Measurements from ENCODE around the gene KCNQ1. TPM values are rescaled to one million over a fixed set of nuclear protein-coding genes. Genes with fewer than 3 reads are reported as not detected.

The KCNQ1 gene
- total and polyA plus RNA-seq, 2 donors (not counting 3 experiments of a cell fraction or from before 2014, with no cell fraction given): 0.07 to 0.09 TPM

GRCh38 chr11:2414616-2415015 is 30.2 kb upstream of the KCNQ1 start:
- H4K20me1 ChIP-seq (replicated peaks; ENCODE audit: control insufficient read depth, extremely low read depth, insufficient read depth, low read length): no peaks in the 10 kb centered on the region
- TF ChIP-seq MAX (IDR thresholded peaks at IDR 0.05; ENCODE audit: insufficient read depth, insufficient read length) (no peak), MYC (IDR thresholded peaks at IDR 0.05; ENCODE audit: low read depth, low read length) (no peak), POLR2AphosphoS5 (IDR thresholded peaks at IDR 0.05; ENCODE audit: insufficient read depth, low read depth, low read length) (no peak), JUN (IDR thresholded peaks at IDR 0.05; ENCODE audit: borderline replicate concordance, insufficient read depth, insufficient read length, low read depth) (no peak), CTCF (IDR thresholded peaks at IDR 0.05; ENCODE audit: extremely low read depth in 1 of 2, insufficient read depth in 1 of 2, low read depth in 1 of 2, low read length in 2 of 2) (no peak), FOS (IDR thresholded peaks at IDR 0.05; ENCODE audit: borderline replicate concordance, insufficient read depth, low read length) (no peak), POLR2A (IDR thresholded peaks at IDR 0.05; ENCODE audit: low read depth, low read length) (no peak), GATA2 (IDR thresholded peaks at IDR 0.05; ENCODE audit: insufficient read depth, insufficient read length, low read depth, low read length) (no peak), EZH2 (IDR thresholded peaks at IDR 0.05; ENCODE audit: borderline replicate concordance, low read depth, low read length, severe bottlenecking) (no peak)
- H3K27me3 ChIP-seq (ENCODE audit: control insufficient read depth in 2 of 2, insufficient read depth in 2 of 2, low read length in 2 of 2): peaks cover 0 to under 1% of the 10 kb centered on the region in 2 experiments
- H3K4me1 ChIP-seq (ENCODE audit: control insufficient read depth, extremely low read depth, insufficient read depth, low read length): no peaks in the 10 kb centered on the region
- POLR2A ChIA-PET: no interaction called here
- no peaks in the 10 kb centered on the region for H3K79me2 ChIP-seq (ENCODE audit: control insufficient read depth, insufficient read depth, low read length)
- intact Hi-C loops (cut with micrococcal nuclease): no loop called here
- no peak overlapping the region for H3K4me3 ChIP-seq (replicated peaks in 1 of 3; ENCODE audit: insufficient read depth in 1 of 3, low read depth in 1 of 3, low read length in 3 of 3)
- H3K36me3 ChIP-seq (ENCODE audit: control insufficient read depth in 2 of 2, extremely low read depth in 1 of 2, insufficient read depth in 2 of 2, low read length in 2 of 2): no peaks in the 10 kb centered on the region
- H3K4me2 ChIP-seq (ENCODE audit: insufficient read depth, low read length): no peak overlapping the region
- dilution Hi-C loops (cut with MboI; ENCODE audit: extremely low pct_ligation_motif_present, low sequenced_read_pairs): no loop called here
- no peaks in the 10 kb centered on the region for H3K9me3 ChIP-seq (replicated peaks; ENCODE audit: control insufficient read depth, insufficient read depth, low read length)
- no peak overlapping the region for H3K27ac ChIP-seq (ENCODE audit: insufficient read depth, low read depth, low read length)
- CTCF ChIA-PET: interaction anchor here (2.0 kb wide), 1 partner anchor 110 kb away, joined by 15 read pairs; no protein-coding TSS in a partner anchor
- FAIRE-seq (no peak), DNase-seq (ENCODE audit: low read depth, low spot score) (no peak)
- no peak overlapping the region for H3K9ac ChIP-seq (replicated peaks; ENCODE audit: extremely low read depth, insufficient read depth, low read length)
- no TSS peak for BruUV-seq (replicated peaks)
- no peak overlapping the region for H2AFZ ChIP-seq (ENCODE audit: low read depth, low read length)
- no peaks in the 10 kb centered on the region for H3K9me1 ChIP-seq (replicated peaks; ENCODE audit: control insufficient read depth, extremely low read depth, insufficient read depth, low read length)
